Endothelial cell (in vitro differentiated cells): ENCODE data around the gene GDPGP1. TPM values are rescaled to one million over a fixed set of nuclear protein-coding genes. Genes with fewer than 3 reads are reported as not detected.

Experiments
- DNase-seq: peaks from one replicate; pipeline ENCODE4 v3.0.0; 2021; ENCODE audit warnings: low spot score
- H3K27ac Mint-ChIP-seq: one replicate; pipeline ENCODE4 v1.8.0; 2021; ENCODE audit warnings: mixed read lengths, inconsistent platforms; ENCODE audit not compliant: unreplicated experiment
- H3K27me3 Mint-ChIP-seq: one replicate; pipeline ENCODE4 v1.8.0; 2021; ENCODE audit warnings: mild to moderate bottlenecking, moderate library complexity, mixed read lengths, inconsistent platforms; ENCODE audit not compliant: unreplicated experiment
- H3K36me3 Mint-ChIP-seq: one replicate; pipeline ENCODE4 v1.8.0; 2021; ENCODE audit warnings: mild to moderate bottlenecking, low read depth, mixed read lengths, inconsistent platforms; ENCODE audit not compliant: unreplicated experiment
- H3K4me1 Mint-ChIP-seq: one replicate; pipeline ENCODE4 v1.8.0; 2021; ENCODE audit warnings: mild to moderate bottlenecking, mixed read lengths, inconsistent platforms; ENCODE audit not compliant: unreplicated experiment
- H3K4me3 Mint-ChIP-seq: one replicate; pipeline ENCODE4 v1.8.0; 2021; ENCODE audit warnings: mild to moderate bottlenecking, mixed read lengths, inconsistent platforms; ENCODE audit not compliant: unreplicated experiment
- H3K9me3 Mint-ChIP-seq: one replicate; pipeline ENCODE4 v1.8.0; 2021; ENCODE audit warnings: mixed read lengths, inconsistent platforms; ENCODE audit not compliant: unreplicated experiment
- total RNA-seq: library from RNA; stranded (reverse); fragmentation: NEBNext Ultra II Directional; extraction: Animal tissue kit (Norgen Biotek cat#: 25700); gene quantifications from one replicate; pipeline ENCODE4 v1.2.1, GENCODE V29; 2021; ENCODE audit not compliant: unreplicated experiment
- TF ChIP-seq, protein P1 (sequence below): fragments of 200-600 bp; sonication (generic); IDR thresholded peaks from one replicate; pipeline ENCODE4 v1.5.0; 2021; ENCODE audit warnings: antibody characterized with exemption; ENCODE audit not compliant: unreplicated experiment

GDPGP1 gene
- total RNA-seq, 1 donor from 2014 or later: 7.7 TPM

GRCh38 chr15:90213122-90213817, 20.7 kb upstream of the GDPGP1 start:
- TF ChIP-seq, protein P1, sequence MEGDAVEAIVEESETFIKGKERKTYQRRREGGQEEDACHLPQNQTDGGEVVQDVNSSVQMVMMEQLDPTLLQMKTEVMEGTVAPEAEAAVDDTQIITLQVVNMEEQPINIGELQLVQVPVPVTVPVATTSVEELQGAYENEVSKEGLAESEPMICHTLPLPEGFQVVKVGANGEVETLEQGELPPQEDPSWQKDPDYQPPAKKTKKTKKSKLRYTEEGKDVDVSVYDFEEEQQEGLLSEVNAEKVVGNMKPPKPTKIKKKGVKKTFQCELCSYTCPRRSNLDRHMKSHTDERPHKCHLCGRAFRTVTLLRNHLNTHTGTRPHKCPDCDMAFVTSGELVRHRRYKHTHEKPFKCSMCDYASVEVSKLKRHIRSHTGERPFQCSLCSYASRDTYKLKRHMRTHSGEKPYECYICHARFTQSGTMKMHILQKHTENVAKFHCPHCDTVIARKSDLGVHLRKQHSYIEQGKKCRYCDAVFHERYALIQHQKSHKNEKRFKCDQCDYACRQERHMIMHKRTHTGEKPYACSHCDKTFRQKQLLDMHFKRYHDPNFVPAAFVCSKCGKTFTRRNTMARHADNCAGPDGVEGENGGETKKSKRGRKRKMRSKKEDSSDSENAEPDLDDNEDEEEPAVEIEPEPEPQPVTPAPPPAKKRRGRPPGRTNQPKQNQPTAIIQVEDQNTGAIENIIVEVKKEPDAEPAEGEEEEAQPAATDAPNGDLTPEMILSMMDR: no peak
- peaks cover 6% of the 10 kb centered on the region for H3K36me3 Mint-ChIP-seq
- no peaks in the 10 kb centered on the region for H3K9me3 Mint-ChIP-seq
- peaks cover 1% of the 10 kb centered on the region for H3K27me3 Mint-ChIP-seq
- peaks cover 13% of the 10 kb centered on the region for H3K4me1 Mint-ChIP-seq
- H3K27ac Mint-ChIP-seq: no peak overlapping the region
- no peak overlapping the region for H3K4me3 Mint-ChIP-seq
- DNase-seq: no peak

DNA sequence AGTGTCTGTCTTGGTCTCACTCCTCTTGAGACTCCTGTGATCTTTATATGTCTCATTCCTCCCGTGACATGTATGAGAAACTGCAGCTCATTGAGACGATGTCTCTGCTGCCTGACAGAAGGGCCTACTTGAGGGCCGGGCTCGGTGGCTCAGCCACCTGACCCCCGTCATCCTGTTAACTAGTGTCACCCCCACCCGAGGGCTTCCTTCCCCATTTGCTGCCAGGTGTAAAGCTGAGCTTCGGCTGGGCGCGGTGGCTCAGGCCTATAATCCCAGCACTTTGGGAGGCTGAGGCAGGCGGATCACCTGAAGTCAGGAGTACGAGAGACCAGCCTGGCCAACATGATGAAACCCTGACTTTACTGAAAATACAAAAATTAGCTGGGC, 20.2 kb upstream of the GDPGP1 start:
- Mint-ChIP-seq H3K27ac (no peak overlapping the region), H3K27me3 (peaks cover 1% of the 10 kb centered on the region), H3K9me3 (no peaks in the 10 kb centered on the region), H3K4me3 (no peak overlapping the region), H3K36me3 (peaks cover 6% of the 10 kb centered on the region), H3K4me1 (peaks cover 13% of the 10 kb centered on the region)
- no peak for DNase-seq
- TF ChIP-seq, protein P1: no peak

GRCh38 chr15:90214553-90215196, 19.3 kb upstream of the GDPGP1 start:
- Mint-ChIP-seq H3K4me3 (no peak overlapping the region), H3K9me3 (no peaks in the 10 kb centered on the region), H3K27ac (no peak overlapping the region), H3K36me3 (peaks cover 6% of the 10 kb centered on the region), H3K27me3 (peaks cover 1% of the 10 kb centered on the region), H3K4me1 (peaks cover 13% of the 10 kb centered on the region)
- DNase-seq: no peak
- TF ChIP-seq, protein P1: peak; percentile 17

DNA sequence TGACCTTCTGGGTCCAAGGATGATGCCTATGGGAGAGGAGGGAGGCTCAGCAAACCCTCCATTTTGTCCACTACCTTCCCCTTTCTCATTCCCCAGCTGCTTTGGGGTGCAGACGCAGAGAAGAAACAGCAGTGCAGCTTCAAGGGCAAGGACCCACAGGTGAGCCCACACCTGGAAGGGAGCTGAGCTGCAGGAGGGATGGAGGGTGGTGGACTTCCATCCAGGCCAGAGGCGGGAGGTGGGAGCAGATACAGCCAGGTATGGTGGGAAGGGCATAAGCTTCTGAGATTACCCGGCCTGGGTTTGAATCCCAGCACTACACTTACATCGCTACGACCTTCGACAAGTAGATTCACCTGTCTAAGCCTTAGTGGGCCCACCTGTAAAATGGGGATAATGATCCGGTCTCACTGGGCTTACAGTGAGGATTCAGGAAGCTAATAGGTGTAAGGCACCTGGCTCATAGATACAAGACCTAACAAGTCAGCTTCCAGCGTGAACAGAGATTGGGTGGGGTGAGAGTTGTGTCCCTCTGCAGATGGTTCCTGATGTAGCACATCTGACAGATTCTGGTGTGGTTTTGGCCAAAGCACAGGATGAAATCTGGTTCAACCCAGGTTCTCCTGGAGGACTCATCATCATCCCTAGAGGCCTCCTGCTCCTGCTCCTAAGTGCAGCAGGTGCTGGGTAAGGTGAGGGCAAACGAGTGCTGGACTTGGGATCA, 16.2 kb upstream of the GDPGP1 start:
- Mint-ChIP-seq H3K27ac (no peak overlapping the region), H3K4me3 (no peak overlapping the region), H3K27me3 (no peaks in the 10 kb centered on the region), H3K36me3 (no peaks in the 10 kb centered on the region), H3K4me1 (no peaks in the 10 kb centered on the region), H3K9me3 (no peaks in the 10 kb centered on the region)
- no peak for DNase-seq
- TF ChIP-seq, protein P1: no peak
